K562 (cell line): Measurements from ENCODE around the gene LAMB4. TPM values are rescaled to one million over a fixed set of nuclear protein-coding genes. Genes with fewer than 3 reads are reported as not detected.

Experiments
- ATF7 ChIP-seq: fragments of 450-650 bp; IDR thresholded peaks from 2 replicates; pipeline ENCODE4 v1.7.1; 2014; ENCODE audit warnings: mild to moderate bottlenecking, moderate library complexity
- BACH1 ChIP-seq: fragments of 200-800 bp; sonication (Bioruptor generic); IDR thresholded peaks from 2 replicates; pipeline ENCODE4 v1.6.1; 2016; ENCODE audit warnings: missing genetic modification characterization, missing compliant biosample characterization
- CCAR2 ChIP-seq: fragments of 200-400 bp; formaldehyde crosslinking; IDR thresholded peaks from 2 replicates; pipeline ENCODE4 v1.6.1; 2017; ENCODE audit warnings: mild to moderate bottlenecking, low read depth, low read length
- ETV5 ChIP-seq: sonication (generic); formaldehyde crosslinking; IDR thresholded peaks from 2 replicates; pipeline ENCODE4 v1.4.0; 2020; ENCODE audit warnings: low read depth, mild to moderate bottlenecking, missing genetic modification reagents
- HMG20A ChIP-seq: fragments of 450-650 bp; formaldehyde crosslinking; conservative IDR thresholded peaks from 2 replicates; pipeline ENCODE4 v1.4.0; 2020; ENCODE audit warnings: mild to moderate bottlenecking, mixed read lengths
- KDM2B ChIP-seq: fragments of 250-450 bp; sonication (Bioruptor Pico); IDR thresholded peaks from 2 replicates; pipeline ENCODE4 v1.8.0; 2021; ENCODE audit warnings: mild to moderate bottlenecking, moderate library complexity
- NFXL1 ChIP-seq: fragments of 450-650 bp; formaldehyde crosslinking; IDR thresholded peaks from 2 replicates; pipeline ENCODE4 v1.4.0; 2021; ENCODE audit warnings: mild to moderate bottlenecking
- NR2C1 ChIP-seq, 2 experiments: fragments of 450-650 bp; IDR thresholded peaks; 2 replicates each; pipeline ENCODE4 v1.6.1; 2017; ENCODE audit warnings: mild to moderate bottlenecking in 2 of 2, antibody characterized with exemption in 1 of 2, inconsistent platforms in 1 of 2, missing compliant biosample characterization in 1 of 2, missing genetic modification characterization in 1 of 2
- NR2C2 ChIP-seq, 2 experiments: fragments of 200-800 bp in 1 of 2; sonication (Bioruptor generic) in 1 of 2; sonication (generic) in 1 of 2; formaldehyde crosslinking in 1 of 2; IDR thresholded peaks; 2 replicates each; pipeline versions ENCODE4 v1.6.1 to v1.8.0; 2016 to 2022; ENCODE audit warnings: mild to moderate bottlenecking in 1 of 2, missing compliant biosample characterization in 1 of 2, missing genetic modification characterization in 1 of 2, missing genetic modification reagents in 1 of 2
- POLR2AphosphoS2 ChIP-seq: IDR thresholded peaks from 2 replicates; pipeline ENCODE4 v1.6.1; 2012; ENCODE audit warnings: low read length, improper control_type of control experiment
- SMAD1 ChIP-seq: fragments of 150-350 bp; IDR thresholded peaks from 2 replicates; pipeline ENCODE4 v1.6.1; 2014; ENCODE audit warnings: low read length, low read depth; ENCODE audit not compliant: partially characterized antibody
- SREBF2 ChIP-seq: sonication (generic); formaldehyde crosslinking; IDR thresholded peaks from 2 replicates; pipeline ENCODE4 v1.4.0; 2020; ENCODE audit warnings: mild to moderate bottlenecking, missing genetic modification reagents
- SRSF7 ChIP-seq: fragments of 200-400 bp; formaldehyde crosslinking; optimal IDR thresholded peaks from 2 replicates; pipeline ENCODE3; 2017; ENCODE audit warnings: mild to moderate bottlenecking, low read depth, low read length
- TARDBP ChIP-seq: fragments of 450-650 bp; IDR thresholded peaks from 2 replicates; pipeline ENCODE4 v1.6.1; 2016
- ZBTB40 ChIP-seq, 2 experiments: fragments of 450-650 bp in 1 of 2; sonication (generic) in 1 of 2; formaldehyde crosslinking in 1 of 2; IDR thresholded peaks; 2 replicates each; pipeline versions ENCODE4 v1.7.1 to v1.9.0; 2016 to 2022; ENCODE audit warnings: inconsistent platforms in 1 of 2, mild to moderate bottlenecking in 1 of 2, missing genetic modification reagents in 1 of 2
- ZNF212 ChIP-seq: fragments of 450-650 bp; formaldehyde crosslinking; IDR thresholded peaks from 2 replicates; pipeline ENCODE4 v1.4.0; 2020; ENCODE audit warnings: mild to moderate bottlenecking
- ZNF24 ChIP-seq: fragments of 450-650 bp; IDR thresholded peaks from 2 replicates; pipeline ENCODE4 v1.6.1; 2016
- ZNF253 ChIP-seq: fragments of 250-450 bp; sonication (Bioruptor Pico); conservative IDR thresholded peaks from 2 replicates; pipeline ENCODE4 v1.6.1; 2021; ENCODE audit warnings: mild to moderate bottlenecking
- ZNF431 ChIP-seq: sonication (generic); formaldehyde crosslinking; IDR thresholded peaks from 2 replicates; pipeline ENCODE4 v1.8.0; 2022; ENCODE audit warnings: mild to moderate bottlenecking, missing genetic modification reagents
- polyA plus RNA-seq, 8 experiments: library from polyadenylated mRNA; depleted of rRNA in 4 of 8; stranded (reverse) in 5 of 8; unstranded in 3 of 8; fragments of >200 nt; fragmentation: Nextera tagmentation in 2 of 8; fragmentation: Illumina TruSeq in 1 of 8; extraction: Ambion mirVana in 2 of 8; extraction: Trizol in 1 of 8; gene quantifications; 2 replicates each; pipeline versions ENCODE4 v1.2.1 to v1.2.3, GENCODE V29; 2011 to 2014; ENCODE audit warnings: inconsistent platforms in 1 of 8, missing spikeins in 1 of 8
- total RNA-seq, 7 experiments: library from RNA; depleted of rRNA in 6 of 7; stranded (reverse); fragments of >200 nt in 6 of 7; fragmentation: Illumina TruSeq in 2 of 7; extraction: Trizol in 2 of 7; gene quantifications; 2 replicates each; pipeline versions ENCODE4 v1.2.1 to v1.2.3, GENCODE V29; 2011 to 2021; ENCODE audit warnings: low replicate concordance in 1 of 7

Gene LAMB4
- total and polyA plus RNA-seq, 9 of the 15 experiments (the other 6 are each of a cell fraction or from before 2014, with no cell fraction given): 0.06 to 0.13 (median 0.07) TPM; not detected in 6

DNA sequence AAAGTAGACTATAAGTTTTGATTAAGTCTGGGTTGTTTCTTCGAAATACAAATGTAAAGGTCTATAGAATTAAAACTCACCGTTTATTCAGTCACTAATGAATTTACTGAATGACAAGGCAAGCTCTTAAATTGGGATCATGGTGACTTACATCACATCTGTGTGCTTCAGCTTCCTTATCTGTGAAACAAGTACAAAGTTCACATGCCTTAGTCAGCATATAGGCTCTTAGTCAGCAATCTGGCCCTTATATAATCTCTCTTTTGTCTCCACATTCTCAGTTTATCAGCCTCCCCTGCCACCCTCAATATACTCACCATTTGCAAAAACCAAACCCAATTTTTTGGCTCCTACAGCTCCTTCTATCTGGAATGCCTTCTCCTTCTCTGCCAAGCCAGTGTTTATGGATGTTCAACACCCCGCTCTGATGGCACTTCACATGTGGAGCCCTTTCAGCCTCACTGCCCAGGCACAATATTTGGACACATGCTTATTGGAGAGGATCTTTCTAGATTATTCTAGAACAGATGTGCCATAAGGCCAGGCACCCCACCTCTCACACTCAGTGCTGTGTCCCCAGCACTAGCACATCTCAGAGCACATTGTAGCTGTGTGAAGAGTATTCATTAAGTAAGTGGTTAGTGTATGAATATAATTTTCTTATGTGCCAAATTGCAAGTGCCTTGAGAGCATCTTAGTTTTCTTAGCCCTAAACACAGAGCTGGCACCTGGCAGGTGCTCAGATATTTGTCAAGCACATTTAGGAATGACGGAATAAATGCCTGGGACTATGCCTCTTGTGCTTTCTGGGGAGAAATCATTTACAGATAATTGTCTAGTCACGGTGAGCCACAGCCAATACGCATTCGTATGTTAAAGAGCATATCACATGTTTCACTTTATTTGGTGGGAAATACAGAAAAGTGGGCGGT, 117.4 kb downstream of the LAMB4 start (continued):
- TF ChIP-seq ZBTB40 (IDR thresholded peaks at IDR 0.05) (no peak), ZBTB40 (CRISPR knock-in tag; IDR thresholded peaks at IDR 0.05) (no peak), HMG20A (CRISPR knock-in tag) (no peak), POLR2AphosphoS2 (no peak), ETV5 (CRISPR knock-in tag) (no peak; the same call in 1 of the 2 replicates), NFXL1 (CRISPR knock-in tag) (no peak), CCAR2 (no peak), KDM2B (CRISPR knock-in tag) (no peak), SREBF2 (CRISPR knock-in tag) (no peak), BACH1 (tag) (peak; percentile 100), ZNF212 (CRISPR knock-in tag) (no peak), SRSF7 (no peak), ZNF431 (CRISPR knock-in tag) (0 out of 2 replicates have a peak, but pooled peaks have one; percentile 32), TARDBP (no peak; the same call in 1 of the 2 replicates), NR2C1 (IDR thresholded peaks at IDR 0.05) (peak; percentile 85), NR2C1 (tag; IDR thresholded peaks at IDR 0.05) (peak; percentile 88), ATF7 (peak; percentile 88), NR2C2 (CRISPR knock-in tag; IDR thresholded peaks at IDR 0.05) (no peak), NR2C2 (tag; IDR thresholded peaks at IDR 0.05) (peak; percentile 87), SMAD1 (peak; percentile 90), ZNF24 (0 out of 2 replicates have a peak, but pooled peaks have one; percentile 38), ZNF253 (no peak)
